ENCODE measurements around the gene EPS15.
"Not testable (repeated sequence)": the region's sequence is repeated elsewhere in the genome, so short reads cannot be mapped to it uniquely, and the experiment has no call there.

GRCh38 chr1:51474832-51475620 lies 44.0 kb downstream of the EPS15 start:
- TF ChIP-seq, protein P1, sequence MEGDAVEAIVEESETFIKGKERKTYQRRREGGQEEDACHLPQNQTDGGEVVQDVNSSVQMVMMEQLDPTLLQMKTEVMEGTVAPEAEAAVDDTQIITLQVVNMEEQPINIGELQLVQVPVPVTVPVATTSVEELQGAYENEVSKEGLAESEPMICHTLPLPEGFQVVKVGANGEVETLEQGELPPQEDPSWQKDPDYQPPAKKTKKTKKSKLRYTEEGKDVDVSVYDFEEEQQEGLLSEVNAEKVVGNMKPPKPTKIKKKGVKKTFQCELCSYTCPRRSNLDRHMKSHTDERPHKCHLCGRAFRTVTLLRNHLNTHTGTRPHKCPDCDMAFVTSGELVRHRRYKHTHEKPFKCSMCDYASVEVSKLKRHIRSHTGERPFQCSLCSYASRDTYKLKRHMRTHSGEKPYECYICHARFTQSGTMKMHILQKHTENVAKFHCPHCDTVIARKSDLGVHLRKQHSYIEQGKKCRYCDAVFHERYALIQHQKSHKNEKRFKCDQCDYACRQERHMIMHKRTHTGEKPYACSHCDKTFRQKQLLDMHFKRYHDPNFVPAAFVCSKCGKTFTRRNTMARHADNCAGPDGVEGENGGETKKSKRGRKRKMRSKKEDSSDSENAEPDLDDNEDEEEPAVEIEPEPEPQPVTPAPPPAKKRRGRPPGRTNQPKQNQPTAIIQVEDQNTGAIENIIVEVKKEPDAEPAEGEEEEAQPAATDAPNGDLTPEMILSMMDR (IDR thresholded peaks at IDR 0.05) = not testable (repeated sequence)
- not testable (repeated sequence) for TF ChIP-seq POLR2A (IDR thresholded peaks at IDR 0.05)

All from adrenal gland (tissue), 5 donors.